NOMO-1 treated with dmso at 0.1 percent for 144 hours (cell line): ENCODE measurements around the gene CHST4.
"Not testable (repeated sequence)": the region's sequence is repeated elsewhere in the genome, so short reads cannot be mapped to it uniquely, and the experiment has no call there.

ENCODE experiments used
- DNase-seq: peaks from one replicate; lab custom pipeline; 2025; ENCODE audit not compliant: unreplicated experiment; lab: John Stamatoyannopoulos, UW

Gene CHST4

GRCh38 chr16:71569621-71570020, 43.4 kb downstream of the CHST4 start:
- DNase-seq = no peak

GRCh38 chr16:71570144-71570543, 43.9 kb downstream of the CHST4 start:
- DNase-seq = no peak

- DNase-seq = no peak
These were observed 46.4 kb downstream of the CHST4 start for GRCh38 chr16:71572497-71573116.

GRCh38 chr16:71573387-71574094, 47.3 kb downstream of the CHST4 start:
- no peak for DNase-seq

GRCh38 chr16:71574702-71575101, 48.5 kb downstream of the CHST4 start:
- DNase-seq = no peak

- DNase-seq = no peak
These were observed 50.7 kb downstream of the CHST4 start, which contains the start of gene TAT for GRCh38 chr16:71576971-71577370. Gene TAT (minus strand): TSS chr16:71577092. CDS start chr16:71576415, 677 bp downstream.

GRCh38 chr16:71582553-71582848, 56.3 kb downstream of the CHST4 start:
- DNase-seq = not testable (repeated sequence)

- no peak for DNase-seq
These were observed 58.5 kb downstream of the CHST4 start for GRCh38 chr16:71584543-71585317.

- DNase-seq = no peak
These were observed 59.1 kb downstream of the CHST4 start for GRCh38 chr16:71585318-71585703.
